Measurements from ENCODE around the gene GRIK4.
A peak's percentile ranks its signal among the peaks of the same experiment; 100 is the strongest.

Gene GRIK4

DNA sequence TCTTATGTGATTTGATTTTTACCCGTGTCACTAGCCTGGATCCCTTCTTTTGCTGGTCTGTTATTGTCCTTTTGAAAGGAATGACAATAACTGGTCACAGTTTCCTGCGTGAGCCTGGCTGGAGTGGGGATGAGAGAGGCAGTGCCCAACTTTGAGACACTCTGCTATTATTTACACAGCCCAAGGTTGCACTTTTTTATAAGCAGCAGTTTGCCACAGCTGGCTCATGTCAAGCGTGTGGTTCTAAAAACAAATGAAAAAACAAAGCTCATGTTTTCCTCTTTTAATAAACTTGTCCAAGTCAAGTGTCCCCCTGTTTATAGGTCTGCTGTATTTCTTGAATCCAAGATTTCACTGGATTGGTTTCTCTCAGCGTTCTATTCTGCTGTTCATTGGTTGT lies 201.3 kb downstream of the GRIK4 start:
- no peak for DNase-seq

DNA sequence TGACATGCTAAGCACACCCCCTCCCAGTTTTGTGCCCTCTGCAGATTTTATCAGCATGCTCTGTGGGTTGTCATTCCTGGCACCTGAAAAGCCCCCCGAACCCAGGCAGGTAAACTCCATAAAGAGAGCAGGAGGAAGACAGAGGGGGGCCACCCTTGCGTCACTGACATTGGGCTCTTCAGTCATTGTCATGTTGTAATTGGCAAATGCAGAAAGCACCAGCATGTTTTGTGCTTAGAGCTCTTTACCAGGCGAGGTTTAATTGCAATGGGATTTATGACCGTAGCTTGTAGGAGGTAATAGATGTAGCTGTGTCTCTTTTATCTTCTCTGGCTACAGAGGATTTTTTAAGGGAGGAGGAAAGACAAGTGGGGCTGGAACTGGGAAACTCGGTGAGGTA lies 201.7 kb downstream of the GRIK4 start:
- no peak for DNase-seq

DNA sequence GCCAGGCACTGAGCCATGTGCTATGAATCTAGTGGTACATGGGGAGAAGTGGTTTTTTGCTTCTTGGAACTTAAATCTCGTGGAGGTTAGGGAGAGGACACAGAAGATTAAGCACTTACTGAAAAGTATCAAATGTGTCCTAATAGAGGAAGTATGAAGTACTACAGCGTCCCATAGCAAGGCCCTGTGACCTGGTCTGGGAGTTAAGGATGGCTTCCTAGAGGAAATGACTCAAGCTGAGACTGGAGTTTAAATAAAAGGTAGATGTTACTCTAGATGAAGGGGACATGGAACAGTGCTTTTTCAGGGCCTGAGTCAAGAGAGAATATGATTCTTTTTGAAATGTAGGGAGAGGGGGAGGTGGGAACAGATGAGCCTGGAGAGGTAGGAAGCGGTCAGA lies 202.9 kb downstream of the GRIK4 start:
- no peak for DNase-seq

GRCh38 chr11:120715239-120715638 lies 203.7 kb downstream of the GRIK4 start:
- DNase-seq, result peak; percentile 9

GRCh38 chr11:120717042-120717441 lies 205.5 kb downstream of the GRIK4 start:
- no peak for DNase-seq

DNA sequence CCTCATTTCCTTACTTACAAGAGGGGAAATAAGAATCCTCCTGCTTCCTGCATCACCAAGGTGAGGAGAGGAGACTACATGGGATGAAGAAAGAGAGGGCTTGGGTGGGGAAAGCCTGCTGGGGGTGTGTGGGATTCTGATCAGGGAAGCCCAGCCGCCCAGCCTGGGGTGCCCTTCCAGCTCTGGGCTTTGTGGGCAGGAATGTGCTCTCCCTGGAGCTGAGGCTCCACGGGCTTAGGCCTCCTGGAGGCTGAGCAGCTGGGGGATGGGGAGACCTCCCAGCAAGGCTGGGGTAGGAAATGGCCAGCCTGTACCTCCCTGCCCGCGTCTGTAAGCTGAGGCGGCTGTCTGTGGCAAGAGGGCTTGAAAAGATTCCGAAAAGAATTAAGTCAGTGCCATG lies 206.1 kb downstream of the GRIK4 start:
- no peak for DNase-seq

DNA sequence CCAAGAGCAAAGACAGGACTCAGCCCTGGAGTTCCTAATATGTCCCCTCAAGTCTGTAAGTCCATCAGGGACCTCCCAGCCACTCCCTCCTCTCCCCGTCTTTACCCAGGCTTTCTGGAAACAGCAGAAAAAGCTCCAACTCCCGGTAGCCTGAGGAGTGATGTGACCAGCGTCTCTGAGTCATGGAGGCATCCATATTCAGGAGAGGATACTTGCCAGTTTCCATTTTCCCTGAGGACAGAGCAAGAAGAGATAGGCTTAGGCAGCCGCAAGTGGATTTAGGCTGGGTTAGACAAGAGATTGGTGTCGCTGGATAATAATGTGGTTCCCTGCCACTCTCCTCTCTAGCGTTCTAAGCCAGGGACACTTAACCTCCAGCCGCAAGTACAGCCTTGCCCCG lies 206.6 kb downstream of the GRIK4 start:
- DNase-seq, result no peak

DNA sequence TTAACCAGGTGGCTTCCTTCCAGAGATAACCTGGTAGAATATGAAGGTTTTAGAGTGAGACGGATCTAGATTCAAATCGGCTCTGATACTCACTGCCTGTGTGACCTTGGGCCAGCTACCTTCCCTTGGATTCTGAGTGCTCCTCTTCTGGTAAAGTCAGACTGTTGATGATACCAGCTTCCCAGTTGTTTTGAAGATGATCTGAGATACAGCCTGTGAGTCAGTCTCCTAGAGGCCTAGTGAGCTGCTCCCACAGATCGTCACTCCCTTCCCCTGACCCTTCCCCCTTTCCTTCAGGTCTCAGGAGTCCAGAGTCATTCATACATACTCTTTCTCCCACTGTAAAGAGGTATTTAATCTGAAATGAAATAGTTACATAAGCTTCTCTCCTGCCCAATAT lies 207.8 kb downstream of the GRIK4 start:
- no peak for DNase-seq

GRCh38 chr11:120720760-120721159 lies 209.2 kb downstream of the GRIK4 start:
- no peak for DNase-seq

DNA sequence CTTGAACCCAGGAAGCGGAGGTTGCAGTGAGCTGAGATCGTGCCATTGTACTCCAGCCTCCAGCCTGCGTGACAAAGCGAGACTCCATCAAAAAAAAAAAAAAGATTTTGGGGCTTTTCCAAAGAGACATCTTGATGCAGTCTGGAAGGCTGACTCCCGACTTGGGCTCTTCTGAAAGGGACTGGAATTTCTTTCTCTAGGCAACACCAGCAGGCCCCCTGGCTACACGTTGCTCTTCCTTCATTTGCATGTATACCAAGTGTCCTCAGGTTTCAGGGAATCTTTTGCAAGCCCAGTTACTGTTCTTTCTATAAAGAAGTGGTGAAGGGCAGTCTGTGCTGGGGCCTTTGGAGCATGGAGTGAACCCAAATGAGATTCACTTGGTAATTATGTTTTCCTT lies 211.0 kb downstream of the GRIK4 start:
- no peak for DNase-seq

GRCh38 chr11:120723751-120724150 lies 212.2 kb downstream of the GRIK4 start:
- no peak for DNase-seq

GRCh38 chr11:120727752-120728151 lies 216.2 kb downstream of the GRIK4 start:
- no peak for DNase-seq

DNA sequence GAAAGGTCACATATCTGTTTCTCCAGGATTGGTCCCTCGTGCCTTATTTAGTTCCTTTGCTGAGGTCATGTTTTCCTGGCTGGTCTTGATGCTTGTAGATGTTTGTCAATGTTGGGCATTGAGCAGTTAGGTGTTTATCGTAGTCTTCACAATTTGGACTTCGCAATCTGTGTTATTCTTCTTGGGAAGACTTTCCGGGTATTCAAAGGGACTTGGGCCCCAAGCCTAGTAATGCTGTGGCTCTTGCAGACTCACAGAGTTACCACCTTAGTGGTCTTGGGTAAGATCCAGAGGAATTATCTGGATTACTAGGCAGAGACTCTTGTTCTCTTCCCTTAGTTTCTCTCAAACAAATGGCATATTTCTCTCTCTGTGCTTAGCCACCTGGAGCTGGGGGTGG lies 223.5 kb downstream of the GRIK4 start:
- no peak for DNase-seq

DNA sequence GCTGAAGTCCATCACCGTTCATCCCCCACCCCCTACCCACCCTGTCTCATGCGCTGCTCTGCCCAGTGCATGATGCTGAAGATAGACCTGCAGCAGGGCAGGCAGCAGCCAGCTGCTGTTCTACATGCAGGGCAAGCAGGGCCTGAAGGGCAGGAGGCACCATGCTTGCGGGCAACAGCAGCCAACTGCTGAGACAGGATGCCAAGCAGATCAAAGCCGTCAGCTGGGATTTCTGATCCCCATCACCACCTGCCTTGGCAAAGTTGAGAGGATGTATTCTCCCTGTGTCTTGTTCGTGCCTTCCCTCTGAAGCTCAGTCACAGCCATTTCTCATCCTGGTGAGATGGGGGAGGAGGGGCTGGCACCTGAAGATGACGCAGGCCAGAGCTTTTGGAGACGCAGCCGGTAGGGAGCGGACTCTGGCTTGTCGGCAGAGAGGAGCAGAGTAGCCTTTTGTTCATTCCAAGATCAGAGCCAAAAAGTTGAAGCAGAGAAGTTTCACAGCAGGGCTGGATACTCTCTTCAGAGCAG lies 227.0 kb downstream of the GRIK4 start:
- no peak for DNase-seq

DNA sequence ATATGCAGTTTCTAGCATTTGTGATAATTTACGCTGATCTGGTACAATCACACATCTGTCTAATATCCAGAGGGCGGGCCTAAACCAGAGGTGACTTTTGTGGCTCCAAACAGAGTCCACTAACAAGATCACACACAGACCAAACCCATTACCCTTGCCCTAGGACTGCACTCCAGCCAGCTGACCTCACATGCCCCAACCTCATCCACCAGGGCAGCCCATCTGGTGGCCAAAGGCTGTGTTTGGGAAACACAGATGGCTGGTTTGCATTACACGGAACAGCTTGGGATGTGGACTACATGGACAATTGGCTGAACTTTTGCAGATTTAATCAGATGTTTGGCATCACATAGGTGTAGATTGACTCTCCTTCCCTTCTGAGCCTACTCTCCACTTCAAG lies 228.2 kb downstream of the GRIK4 start:
- DNase-seq, result no peak

GRCh38 chr11:120740380-120740779 lies 228.8 kb downstream of the GRIK4 start:
- no peak for DNase-seq

DNA sequence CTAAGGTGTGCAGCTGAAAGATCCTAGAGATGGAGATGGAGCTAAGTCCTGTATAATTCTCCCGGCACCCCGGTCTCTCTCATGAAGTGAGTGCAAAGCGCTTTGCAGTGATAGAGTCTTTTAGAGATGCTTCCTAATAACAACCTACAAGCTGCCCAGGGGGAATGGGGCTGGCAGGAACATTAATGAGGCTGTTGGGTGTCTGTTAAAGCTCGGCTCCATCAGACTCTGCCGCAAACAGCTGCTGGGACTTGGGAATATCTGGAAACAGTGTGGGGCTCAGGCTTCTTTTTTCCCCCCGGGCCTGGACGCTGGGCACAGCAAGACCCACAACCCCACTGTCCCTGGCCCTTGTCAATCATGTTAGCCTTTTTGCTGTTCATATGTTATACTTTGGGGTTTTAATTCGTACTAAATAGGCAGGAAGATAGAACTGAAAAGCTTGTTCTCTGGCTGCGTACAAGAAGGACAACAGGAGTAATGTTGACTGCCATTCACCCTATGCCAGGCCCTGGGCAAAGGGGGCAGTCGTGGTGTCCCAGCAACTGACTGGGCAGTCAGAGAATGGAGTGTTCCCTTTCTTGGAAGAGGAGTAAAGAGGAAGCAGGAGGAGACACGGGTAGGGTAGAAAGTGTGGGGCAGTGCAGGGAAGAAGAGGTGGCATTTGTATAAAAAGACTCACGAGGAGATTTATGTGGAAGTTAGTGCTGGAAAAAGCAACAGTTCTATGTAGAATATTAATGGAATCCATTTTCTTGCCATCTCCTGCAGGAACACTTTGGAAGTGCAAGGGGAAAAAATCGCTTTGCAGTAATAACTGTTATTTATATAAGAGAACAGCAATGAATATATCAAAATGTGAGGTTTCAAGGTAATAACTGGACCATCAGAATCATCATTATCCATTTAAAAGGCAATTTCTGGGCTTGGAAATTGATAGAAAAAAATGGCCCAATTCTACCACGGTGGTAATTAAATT lies 232.8 kb downstream of the GRIK4 start:
- no peak for DNase-seq

- no peak for DNase-seq
These were observed 234.8 kb downstream of the GRIK4 start for GRCh38 chr11:120746376-120746775.

GRCh38 chr11:120746836-120747609 lies 235.5 kb downstream of the GRIK4 start:
- no peak for DNase-seq

DNA sequence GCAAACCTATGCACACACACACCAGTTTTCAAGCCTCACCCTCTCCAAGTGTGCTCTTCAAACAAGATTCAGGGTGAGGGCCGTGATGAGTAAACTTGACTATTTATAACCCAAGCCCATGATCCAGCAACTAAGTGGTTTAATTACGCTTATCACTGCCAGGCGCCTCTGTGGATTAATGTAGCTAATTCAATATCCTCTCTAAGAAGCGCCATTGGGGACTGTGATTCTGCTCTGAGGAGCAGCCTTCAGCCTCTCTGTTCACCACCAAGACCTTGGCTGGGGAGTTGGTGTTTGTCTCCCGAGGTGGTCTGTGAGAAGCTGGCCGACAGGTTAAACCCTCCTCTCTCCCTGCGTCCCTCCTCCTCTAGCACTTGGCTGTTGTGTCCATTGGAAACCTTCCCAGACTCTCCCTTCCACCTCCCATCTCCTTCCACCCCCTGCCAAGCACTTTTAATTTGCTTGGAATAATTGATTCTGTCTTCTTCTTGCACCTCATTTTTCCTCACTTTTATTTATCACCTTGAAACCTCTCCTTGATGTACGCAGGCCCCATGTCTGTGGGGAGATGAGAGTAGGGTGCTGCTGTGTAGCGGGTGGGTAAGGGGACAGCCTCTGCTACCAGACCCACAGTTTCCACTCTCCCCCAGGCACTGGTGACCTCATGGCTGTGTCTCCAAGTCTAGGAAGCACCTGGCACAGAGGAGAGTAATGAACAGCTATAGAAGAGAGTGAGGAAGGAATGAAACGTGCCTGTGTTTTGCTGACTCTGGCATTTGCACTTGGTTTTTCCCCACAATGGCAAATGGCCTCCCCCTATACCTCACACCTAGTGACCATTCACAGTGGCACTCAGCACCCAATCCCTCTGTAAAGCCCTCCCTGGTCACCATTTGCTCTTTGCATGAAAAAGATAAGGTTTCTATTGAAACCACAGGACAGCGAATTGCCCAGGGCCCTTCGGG lies 236.6 kb downstream of the GRIK4 start:
- DNase-seq, result no peak

DNA sequence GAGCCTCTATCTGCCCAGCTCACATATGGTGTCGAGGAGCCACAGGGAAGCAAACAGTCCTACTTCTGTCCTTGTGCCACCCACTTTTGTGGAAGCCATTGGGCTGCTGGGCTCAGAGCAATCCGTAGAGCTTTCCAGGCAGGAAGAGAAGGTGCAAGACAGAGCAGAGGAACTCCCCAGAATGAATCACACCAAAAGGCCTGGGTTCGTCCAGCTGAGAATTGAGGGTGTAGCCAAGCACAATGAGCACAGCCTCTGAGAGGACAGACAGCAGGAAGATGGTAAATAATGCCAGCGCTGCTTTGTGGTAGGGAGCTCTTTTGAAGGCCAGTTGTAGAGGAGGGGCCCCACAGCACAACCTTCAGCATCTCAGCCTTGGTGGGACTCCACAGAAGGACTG lies 237.8 kb downstream of the GRIK4 start:
- DNase-seq, result no peak
